GM21786 (cell line): ENCODE measurements around the gene GPBP1.
"Not testable (repeated sequence)": the region's sequence is repeated elsewhere in the genome, so short reads cannot be mapped to it uniquely, and the experiment has no call there.

Experiments
- ATAC-seq: cut with Tn5 transposase; IDR thresholded peaks from one replicate; pipeline ENCODE4 v1.9.1; 2021; ENCODE audit not compliant: unreplicated experiment

The GPBP1 gene

DNA sequence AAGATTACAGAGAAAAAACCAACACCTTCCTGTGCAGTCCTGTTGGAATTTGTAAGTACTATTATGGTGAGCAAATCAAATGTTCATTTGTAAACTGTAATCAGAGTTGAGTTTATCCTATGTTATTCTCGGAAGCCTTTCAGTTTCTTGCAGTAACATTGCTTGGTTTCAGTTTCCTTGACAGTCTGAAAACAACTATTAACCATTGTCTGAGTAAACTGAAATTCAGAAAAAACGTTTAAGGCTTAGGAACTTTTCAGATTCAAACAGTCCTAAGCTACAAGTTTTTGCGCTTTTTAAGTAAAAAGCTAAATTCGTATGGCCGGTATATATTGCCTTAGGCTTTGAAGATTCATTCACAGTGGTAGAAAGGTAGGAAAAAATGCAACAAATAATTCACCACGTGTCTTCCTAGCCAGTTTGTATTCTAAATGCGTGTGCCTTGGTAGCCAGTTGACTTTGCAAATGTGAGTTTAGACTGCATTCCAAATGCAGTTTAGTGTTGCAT lies 2.5 kb downstream of the GPBP1 start:
- no peak for ATAC-seq

- ATAC-seq, result no peak
These were observed 3.8 kb downstream of the GPBP1 start for GRCh38 chr5:57177479-57178156.

DNA sequence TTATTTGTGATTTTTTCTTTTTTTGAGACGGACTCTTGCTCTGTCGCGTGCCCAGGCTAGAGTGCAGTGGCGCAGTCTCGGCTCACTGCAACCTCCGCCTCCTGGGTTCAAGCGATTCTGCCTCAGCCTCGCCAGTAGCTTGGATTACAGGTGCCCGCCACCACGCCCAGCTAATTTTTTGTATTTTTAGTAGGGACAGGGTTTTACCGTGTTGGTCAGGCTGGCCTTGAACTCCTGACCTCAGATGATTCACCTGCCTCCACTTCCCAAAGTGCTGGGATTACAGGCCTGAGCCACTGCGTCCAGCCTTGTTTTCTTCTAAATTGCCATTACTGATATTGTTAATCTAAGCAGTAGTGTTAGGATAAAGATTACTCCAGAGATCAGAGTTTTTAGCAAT lies 4.4 kb downstream of the GPBP1 start:
- ATAC-seq, result not testable (repeated sequence)

DNA sequence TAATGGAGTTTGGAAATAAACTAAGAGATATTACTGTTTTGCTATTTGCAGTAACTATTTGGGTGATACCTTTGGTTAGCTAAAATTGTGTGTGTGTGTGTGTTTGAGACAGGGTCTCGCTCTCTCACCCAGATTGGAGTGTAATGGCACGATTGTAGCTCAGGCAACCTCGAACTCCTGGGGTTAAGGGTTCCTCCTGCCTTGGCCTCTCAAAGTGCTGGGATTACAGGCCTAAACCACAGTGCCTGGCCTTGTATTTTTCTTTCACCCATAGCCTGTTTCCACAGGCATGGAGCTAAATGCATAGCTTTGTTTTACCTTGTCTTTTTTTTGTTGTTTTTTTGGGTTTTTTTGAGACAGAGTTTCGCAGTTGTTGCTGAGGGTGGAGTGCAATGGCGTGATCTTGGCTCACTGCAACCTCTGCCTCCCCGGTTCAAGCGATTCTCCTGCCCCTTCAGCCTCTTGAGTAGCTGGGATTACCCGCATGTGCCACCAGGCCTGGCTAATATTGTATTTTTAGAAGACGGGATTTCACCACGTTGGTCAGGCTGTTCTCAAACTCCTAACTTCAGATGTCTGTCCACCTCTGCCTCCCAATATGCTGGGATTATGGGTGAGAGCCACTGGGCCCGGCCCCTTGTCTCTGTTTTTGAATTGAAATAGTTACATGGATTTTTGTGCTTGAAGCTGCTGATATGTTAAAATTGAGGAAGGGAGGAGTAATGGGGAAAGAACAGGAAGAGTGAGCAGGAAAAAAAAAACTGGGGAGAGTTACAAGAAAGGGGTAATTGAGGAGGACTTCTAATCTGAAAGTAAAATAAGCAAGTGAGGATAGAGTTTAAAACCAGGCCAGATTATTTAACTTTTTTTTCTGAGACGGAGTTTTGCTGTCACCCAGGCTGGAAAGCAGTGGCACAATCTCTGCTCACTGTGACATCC lies 5.7 kb downstream of the GPBP1 start:
- ATAC-seq, result no peak

DNA sequence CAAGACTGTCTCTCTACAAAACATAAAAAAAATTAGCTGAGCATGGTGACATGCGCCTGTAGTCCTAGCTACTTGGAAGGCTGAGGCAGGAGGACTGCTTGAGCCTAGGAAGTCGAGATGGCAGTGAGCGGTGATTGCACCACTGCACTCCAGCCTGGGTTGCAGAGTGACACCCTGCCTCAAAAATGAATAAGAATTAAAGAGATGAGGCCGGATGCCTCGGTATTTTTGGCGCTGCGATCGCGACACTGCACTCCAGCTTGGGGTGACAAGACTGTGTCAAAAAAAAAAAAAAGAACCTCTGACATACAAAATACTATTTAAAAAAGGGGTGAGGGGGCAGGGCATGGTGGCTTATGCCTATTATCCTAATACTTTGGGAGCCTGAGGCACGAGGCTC lies 7.3 kb downstream of the GPBP1 start:
- ATAC-seq, result no peak

DNA sequence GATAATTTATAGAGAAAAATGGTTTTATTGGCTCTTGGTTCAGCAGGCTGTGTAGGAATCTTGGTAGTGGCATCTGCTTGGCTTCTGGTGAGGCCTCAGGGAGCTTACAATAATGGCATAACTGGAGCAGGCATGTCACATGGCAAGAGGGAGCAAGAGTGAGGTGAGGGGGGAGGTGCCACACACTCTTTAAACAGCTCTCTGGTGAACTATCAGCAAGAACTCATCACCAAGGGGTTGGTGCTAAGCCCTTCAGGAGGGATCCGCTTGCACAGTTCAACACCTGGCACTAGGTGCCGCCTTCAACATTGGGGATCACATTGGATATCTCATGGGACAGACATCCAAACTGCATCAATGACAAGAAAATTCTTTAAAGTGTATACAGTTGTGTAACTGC lies 10.5 kb downstream of the GPBP1 start:
- no peak for ATAC-seq

DNA sequence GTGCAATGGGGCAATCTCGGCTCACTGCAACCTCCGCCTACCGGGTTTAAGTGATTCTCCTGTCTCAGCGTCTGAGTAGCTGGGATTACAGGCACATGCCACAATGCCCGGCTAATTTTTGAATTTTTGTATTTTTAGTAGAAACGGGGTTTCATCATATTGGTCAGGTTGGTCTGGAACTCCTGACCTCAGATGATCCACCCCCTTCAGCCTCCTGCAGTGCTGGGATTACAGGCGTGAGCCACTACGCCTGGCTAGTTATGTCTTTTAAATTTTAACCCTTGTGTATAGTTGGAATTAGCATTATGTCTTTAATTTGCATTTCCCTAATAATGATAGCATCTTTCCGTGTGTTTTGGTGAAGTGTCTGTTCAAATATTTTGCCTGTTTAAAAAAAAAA lies 11.5 kb downstream of the GPBP1 start:
- ATAC-seq, result no peak

DNA sequence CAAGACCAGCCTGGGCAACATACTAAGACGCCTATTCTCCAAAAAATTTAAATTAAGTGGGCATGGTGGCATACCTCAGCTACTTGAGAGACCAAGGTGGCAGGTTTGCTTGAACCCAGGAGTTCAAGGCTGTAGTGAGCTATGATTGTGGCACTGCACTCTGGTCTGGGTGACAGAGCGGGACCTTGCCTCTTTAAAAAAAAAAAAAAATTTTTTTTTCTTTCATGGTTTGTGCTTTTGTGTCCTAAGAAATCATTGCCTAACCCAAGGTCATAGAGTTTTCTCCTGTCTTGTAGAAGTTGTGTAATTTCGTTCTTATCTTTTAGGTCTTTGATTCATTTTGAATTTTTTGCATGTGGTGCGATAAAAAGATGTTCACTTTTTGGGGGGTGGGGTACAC lies 12.3 kb downstream of the GPBP1 start:
- ATAC-seq, result no peak

- not testable (repeated sequence) for ATAC-seq
These were observed 14.1 kb downstream of the GPBP1 start for GRCh38 chr5:57187977-57188376.

DNA sequence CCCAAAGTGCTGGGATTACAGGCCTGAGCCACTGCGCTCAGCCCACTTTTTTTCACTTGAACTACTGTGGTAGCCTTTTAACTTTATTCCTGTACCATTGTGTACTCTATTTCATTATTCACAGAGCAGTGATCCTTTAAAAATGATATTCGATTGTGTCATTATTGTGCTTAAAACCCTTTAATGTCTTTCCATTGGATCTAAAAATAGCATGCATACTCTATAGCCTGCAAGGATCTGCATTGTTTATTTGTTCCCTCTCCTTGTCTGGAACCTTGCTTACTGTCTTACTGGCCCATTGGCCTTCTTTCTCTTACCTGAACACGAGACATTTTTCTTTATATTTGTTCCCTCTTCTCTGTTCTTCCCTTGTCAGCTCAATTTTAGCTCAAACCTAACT lies 15.7 kb downstream of the GPBP1 start:
- no peak for ATAC-seq

GRCh38 chr5:57190593-57190992 lies 16.7 kb downstream of the GPBP1 start:
- no peak for ATAC-seq

GRCh38 chr5:57191163-57191562 lies 17.3 kb downstream of the GPBP1 start:
- no peak for ATAC-seq

GRCh38 chr5:57191986-57192385 lies 18.1 kb downstream of the GPBP1 start:
- no peak for ATAC-seq

- ATAC-seq, result not testable (repeated sequence)
These were observed 19.0 kb downstream of the GPBP1 start for GRCh38 chr5:57192832-57193231.

GRCh38 chr5:57193757-57194413 lies 20.0 kb downstream of the GPBP1 start:
- ATAC-seq, result no peak

DNA sequence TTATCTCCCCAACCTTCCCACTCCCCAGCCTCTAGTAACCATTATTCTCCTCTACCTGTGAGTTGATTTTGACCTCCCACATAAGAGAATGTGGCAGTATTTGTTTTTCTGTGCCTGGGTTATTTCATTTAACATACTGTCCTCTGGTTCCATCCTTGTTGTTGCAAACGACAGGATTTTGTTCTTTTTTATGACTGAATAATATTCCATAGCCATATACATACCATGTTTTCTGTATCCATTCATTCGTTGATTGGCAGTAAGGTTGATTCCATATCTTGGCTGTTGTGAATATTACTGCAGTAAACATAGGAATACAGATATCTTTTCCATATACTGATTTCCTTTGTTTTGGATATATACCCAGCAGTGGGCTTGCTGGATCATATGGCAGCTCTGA lies 20.8 kb downstream of the GPBP1 start:
- ATAC-seq, result no peak

- no peak for ATAC-seq
These were observed 21.2 kb downstream of the GPBP1 start for GRCh38 chr5:57195060-57195459.

DNA sequence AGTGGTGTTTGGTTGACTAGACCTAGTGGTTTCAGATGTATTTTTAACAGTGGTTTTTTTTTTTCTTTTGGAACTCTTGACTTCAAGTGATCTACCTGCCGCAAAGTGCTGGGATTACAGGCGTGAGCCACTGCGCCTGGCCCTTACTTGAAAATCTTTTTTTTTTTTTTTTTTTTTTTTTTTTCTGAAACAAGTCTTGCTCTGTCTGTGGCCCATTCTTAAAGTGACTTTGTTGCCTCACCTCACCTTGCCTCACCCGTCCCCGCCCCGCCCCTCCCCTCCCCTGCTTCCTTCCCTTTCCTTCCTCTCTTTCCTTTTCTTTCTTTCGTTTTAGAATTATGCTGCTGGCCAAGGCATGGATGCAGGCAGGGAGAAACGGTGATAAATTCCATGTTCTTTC lies 26.0 kb downstream of the GPBP1 start:
- ATAC-seq, result no peak

GRCh38 chr5:57202811-57203210 lies 29.0 kb downstream of the GPBP1 start:
- ATAC-seq, result no peak

DNA sequence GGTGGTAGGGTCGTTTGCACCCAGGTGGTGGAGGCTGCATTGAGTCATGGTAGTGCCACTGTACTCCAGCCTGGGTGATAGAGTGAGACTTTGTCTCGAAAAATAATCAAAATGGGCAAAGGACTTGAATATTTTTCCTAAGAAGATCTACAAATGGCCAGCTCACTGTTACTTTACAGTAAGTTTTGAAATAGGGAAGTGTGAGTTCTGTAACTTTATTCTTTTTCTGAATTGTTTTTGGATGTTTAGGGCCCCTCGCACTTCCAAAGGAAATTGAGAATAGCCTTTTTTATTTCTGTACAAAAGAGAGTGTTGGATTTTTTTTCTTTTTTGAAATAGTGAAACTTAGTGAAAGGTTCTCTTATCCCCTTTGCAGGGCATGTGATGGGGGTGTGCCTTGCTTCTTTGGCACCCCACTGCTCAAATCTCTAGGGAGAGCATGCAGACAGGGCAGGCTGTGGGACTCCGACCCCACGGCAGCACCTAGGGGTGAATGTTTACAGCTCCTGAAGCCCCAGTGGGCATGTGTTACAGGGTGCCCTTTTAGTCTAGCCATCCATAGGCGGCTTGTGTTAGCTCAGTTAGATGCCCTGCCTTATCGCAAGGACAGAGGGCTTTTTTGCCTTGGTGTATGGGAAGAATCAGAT lies 33.3 kb downstream of the GPBP1 start:
- no peak for ATAC-seq

DNA sequence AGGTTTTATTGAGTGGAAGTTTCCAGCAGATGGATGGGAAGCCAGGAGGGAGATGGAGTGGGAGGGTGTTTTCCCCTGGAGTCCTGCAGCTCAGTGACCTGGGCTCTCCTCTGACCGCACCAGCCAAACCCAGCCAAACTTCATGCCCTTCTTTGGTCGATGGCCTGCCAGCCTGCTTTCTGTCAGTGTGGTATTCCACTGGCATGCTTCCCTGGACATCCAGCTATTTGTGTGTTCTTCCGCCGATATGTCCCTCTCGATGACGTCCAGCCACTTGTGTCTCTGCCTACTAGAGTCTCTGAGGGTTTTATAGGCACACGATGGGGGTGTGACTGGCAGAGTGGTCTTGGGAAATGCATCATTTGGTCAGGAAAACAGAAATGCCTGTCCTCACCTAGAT lies 33.8 kb downstream of the GPBP1 start:
- ATAC-seq, result no peak
